T-helper 22 cell (primary cell): Measurements from ENCODE around the gene ATP11A.

Source experiments
- DNase-seq: peaks from one replicate; pipeline ENCODE4 v3.0.0-alpha.2; 2020; ENCODE audit warnings: low read depth

ATP11A gene

DNA sequence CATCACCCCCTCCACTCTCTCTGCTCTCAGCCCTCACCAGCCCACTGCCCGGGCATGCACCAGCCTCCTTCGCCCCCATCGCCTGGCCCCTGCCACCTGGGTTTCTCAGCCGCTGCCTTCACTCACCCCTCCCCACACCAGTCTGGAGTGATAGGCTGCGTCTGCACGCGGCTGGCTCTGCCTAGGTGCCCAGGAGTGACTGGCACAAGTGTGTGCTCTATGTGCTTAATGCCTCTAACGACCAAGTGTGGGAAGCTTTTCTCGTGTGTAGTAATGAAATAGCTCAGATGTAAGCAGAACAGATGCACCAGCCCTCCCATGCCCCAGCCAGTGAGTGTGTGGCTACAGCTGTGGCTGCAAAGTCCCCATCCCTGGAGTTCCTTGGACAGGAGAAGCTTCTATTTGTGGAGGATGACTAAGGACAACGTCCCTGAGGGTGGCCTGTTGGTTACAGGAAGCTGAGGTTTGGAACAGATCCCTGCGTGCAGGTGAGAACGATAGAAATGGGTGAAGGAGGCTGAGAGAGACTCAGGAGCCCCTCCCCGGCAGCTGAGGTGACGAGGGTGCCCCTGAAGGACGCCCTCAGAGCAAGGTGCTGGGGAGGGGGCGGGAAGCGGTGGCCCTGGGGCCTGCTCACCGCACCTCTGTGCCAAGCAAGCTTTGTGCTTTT is 35.6 kb downstream of the ATP11A start:
- DNase-seq = no peak

DNA sequence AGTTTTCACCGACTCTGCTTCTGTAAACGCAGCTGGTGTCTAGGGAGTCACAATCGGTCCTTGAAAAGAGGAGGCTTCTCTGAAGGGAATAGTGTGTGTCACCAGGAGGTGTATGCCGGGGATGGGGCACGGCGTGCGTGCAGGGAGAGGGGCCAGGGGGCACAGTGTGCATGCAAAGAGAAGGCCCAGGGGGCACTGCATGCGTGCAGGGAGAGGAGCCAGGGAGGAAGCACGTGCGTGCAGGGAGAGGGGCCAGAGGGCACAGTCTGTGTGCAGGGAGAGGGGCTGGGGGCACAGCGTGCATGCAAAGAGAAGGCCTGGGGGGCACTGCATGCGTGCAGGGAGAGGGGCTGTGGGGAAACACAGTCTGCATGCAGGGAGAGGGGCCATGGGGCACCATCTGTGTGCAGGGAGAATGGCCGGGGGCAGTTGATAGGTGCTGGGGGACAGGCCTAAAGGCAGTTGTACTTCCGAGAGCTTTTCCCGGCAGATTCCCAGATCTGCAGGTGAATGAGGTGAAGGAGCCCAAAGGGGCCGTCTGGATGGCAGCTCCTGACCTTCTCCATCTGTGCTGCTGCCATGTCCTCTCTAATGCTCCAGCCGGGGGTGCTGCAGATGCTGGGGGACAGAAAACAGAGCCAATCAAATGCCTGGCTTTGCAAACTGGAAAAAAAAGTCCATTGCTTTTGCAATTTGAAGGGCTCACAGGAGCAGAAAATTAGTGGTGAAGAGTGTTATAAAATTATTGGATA is 36.4 kb downstream of the ATP11A start:
- DNase-seq = no peak

DNA sequence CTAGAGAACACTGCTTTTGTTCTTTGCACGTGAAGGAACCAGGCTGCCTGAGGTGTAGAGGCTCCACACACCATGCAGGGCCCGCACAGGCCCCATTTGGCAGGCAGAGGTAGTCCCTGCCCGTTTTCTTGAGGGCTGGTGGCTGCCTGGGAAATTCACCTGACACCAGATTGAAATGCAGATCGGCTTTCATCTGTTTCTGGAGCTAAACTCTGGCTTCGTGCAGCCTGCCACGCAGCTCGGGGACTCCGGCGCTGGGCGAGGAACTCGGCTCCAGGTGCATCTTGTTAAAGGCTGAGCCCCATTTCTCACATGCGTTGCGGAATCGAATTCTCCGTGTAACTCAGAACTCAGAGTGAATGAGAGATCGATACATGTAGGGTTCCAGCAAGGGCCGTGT is 37.7 kb downstream of the ATP11A start:
- no peak for DNase-seq

DNA sequence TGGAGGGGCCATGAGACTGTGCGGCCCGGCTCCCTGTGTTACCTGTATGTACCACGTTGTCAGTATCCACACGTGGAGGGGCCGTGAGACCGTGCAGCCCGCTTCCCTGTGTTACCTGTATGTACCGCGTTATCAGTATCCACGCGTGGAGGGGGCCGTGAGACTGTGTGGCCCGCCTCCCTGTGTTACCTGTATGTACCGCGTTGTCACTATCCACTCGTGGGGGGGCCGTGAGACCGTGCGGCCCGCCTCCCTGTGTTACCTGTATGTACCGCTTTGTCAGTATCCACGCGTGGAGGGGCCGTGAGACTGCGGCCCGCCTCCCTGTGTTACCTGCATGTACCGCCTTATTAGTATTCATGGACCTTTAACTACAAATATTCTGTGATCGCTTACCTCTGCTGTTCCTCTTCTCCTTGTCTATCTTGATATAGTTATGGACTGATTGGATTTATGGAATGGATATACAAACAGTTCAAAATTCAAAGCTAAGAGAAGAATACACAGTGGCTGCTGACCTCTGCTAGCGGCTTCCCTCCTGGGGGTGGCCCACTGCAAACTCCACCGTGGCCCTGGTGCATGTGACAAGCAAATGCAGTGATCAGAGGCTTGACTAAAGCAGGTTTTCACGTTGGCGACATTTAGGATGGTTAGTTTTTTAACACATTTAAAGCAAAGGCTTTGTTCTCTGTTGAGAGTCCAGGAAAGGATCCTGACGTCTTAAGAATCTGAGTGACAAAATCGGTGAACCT is 38.7 kb downstream of the ATP11A start:
- no peak for DNase-seq

DNA sequence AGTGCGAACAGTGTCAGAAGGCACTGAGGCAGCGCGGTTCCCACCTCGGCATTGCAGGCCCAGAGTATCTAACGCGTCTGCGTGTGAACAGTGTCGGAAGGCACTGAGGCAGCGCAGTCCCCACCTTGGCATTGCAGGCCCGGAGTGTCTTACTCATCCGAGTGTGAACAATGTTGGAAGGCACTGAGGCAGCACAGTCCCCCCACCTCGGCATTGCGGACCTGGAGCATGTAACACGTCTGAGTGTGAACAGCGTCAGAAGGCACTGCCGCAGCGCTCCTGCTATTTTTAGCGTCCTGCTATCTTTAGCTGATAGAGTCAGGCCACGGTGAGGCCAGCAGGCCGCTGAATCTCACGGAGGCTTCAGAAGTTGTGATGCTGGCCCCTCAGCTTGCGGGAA is 39.6 kb downstream of the ATP11A start:
- DNase-seq = no peak

DNA sequence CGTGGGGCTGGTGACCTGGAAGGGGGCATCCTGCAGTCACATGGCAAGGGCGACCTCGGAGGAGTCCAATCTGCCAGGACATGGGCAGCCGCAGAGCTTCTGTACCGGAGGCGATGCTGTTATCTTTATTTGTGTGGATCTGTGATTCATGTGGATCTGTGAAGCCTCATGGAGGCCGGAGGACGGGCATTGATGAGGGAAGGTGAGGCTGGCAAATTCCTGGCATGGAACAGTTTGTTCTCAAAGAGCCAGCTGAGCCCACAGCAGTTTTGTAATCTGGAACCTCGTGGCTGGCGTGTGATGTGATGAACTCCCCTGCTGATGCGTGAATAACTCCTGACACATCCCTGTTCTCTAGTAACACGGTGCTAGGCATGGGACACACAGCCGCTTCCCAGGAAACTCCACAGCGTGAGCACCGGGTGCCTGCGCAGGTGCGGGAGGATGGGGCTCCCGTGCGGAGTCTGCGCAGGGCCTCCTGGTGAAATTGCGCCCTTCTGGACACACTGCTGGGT is 40.4 kb downstream of the ATP11A start:
- no peak for DNase-seq

DNA sequence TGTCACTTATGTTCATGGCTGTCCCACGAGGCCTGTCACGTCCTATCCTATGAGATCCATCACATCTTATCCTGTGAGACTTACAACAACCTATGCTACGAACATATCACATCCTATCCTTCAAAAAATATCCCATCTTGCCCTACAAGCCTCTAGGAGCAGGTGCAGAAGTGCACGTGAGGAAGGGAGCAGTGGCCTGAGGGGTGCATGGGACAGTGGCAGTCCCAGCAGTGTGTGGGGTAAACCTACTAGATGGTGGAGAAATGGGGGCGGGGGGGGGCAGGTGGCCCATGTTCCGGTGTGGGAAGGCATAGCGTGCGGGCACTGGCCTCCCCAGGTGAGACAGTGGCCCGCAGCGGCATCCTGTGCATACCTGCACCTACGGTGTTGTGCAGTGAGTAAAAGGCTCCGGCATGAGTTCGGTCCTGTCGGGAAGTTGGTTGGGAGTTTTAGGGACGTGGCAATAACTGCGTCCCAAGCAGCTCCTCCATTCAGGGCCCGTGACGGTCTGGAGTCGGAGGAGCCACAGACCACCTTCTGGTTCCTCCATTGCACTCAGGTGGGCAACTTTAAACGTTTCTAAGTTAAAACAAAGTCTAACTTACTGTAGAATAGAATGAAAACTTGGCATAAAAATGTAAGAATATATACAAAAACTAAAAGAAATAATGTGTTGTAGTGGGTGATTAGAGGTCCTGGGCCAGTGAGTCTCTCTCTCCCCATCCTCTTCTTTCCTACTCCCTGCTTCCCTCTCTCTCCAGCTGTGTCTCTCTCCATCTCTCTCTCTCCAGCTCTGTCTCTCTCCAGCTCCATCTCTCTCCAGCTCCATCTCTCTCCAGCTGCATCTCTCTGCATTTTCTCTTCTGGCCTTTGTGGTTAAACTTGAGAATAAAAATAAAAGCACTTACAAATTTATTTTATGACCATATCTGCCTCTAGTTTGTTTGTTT is 42.1 kb downstream of the ATP11A start:
- DNase-seq = no peak

DNA sequence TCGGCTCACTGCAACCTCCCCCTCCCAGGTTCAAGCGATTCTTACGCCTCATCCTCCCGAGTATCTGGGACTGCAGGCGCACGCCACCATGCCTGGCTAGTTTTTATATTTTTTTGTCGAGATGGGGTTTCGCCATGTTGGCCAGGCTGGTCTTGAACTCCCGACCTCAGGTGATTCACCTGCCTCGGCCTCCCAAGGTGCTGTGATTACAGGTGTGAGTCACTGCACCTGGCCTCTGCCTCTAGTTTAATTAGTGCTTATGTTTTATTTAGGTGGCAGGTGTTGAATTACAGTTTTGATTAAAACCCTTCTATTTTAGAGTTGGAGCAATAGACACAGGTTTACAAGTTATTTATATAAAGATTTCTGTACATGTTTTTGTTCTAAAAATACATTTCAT is 42.8 kb downstream of the ATP11A start:
- DNase-seq = no peak

DNA sequence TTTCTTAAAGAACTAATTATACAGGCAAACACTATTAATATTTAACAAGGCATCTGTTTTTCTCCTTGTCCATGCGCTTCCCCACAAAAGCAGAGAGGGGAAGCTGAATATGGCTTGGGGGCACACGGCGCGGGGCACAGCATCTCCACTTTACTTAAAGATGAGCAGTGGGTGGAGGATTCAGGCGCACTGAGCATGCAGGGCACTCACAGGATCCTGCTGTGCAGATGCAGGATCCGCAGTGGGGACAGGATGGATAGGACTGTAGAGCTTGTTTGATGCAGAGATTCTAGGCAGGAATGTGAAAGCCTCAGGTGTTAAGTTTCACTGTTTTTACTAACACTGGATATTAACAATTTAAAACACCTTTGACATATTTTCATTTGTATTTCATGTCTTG is 43.3 kb downstream of the ATP11A start:
- DNase-seq = no peak

DNA sequence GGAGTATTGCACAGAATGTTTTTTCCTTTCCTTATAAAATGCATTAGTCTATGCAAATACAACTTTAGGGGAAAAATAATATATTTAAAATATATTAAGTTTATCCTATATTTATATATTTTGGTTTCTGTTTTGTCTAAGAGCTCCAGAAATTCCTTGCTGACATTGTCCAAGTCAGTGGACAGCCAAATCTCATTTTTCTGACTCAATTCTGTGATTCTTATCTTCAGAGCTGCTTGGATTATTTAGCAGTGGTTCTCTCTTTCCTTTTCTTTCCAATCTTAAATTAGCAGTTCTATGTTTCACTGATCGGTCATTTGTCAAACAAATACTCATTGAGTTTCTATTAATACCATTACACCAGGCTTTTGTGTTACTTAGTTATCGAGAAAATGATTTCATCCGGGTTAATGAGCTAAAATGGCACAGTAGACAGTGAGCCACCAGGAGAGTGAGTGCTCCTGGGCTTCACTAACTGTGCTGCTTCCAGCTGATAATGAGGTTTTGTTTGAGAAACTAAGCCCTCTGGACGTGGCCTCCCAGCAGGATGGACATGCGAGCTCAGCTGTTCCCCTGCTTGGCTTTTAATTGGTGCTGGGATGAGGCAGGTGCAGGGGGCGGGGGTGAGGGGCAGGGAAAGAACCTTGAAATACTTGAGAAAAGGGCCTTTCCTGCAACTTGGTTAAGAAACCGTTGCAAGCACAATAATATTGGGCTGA is 44.0 kb downstream of the ATP11A start:
- no peak for DNase-seq

DNA sequence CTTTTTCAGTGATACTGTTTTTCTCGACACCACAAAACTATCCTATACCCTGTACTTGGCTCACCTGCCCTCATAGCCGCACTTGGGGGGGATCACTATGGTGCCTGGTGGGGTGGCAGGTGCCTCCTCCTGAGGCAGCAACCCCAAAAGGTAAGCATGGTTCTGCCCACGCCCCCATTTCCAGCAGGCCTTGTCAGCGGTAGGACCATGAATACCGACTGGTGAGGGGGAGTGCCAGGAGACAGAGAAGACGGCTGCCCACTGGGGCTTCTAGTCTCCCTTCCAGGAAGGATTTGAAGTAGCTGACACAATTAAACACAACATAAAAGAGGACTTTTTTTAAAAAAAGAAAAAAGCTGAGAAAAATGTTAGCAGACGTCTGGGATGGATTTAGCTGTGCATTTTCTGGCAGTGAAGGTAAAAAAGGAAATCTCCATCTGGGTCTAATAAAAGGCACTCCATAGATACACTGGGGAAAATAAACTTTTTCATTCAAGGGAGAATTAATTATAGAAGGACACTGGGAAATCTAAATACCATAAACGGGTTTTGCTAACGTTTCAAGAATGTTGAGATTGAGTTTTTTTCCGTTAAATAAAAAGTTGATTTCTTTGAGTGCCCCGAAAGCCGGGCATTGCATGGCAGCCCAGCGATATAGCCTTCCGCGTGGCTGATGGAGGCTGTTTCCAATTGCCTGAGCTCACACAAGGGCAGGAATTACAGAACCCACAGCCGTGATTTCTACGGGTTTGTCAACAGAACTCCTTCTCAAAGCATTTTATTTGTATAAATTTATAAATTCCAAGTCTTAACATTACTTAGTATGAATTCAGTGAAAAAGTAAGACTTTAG is 45.1 kb downstream of the ATP11A start:
- DNase-seq = no peak

DNA sequence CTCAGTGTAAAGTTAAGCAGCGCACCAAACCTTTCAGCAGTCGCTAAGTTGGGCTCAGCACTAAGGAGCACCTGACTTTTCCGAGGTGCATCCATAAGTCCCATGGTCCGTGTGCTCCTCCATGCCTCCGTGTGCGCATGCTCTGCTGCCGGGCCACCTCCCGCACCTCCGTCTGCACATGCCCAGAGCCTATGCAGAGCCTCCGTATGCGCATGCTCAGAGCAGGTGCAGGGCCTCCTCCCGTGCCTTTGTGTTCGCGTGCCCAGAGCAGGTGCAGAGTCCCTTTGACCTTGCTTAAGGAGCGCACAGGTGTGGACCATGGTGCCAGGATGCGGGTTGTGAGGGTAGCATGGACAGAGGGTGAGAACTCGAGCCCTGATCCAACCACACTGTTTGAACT is 46.0 kb downstream of the ATP11A start:
- no peak for DNase-seq

DNA sequence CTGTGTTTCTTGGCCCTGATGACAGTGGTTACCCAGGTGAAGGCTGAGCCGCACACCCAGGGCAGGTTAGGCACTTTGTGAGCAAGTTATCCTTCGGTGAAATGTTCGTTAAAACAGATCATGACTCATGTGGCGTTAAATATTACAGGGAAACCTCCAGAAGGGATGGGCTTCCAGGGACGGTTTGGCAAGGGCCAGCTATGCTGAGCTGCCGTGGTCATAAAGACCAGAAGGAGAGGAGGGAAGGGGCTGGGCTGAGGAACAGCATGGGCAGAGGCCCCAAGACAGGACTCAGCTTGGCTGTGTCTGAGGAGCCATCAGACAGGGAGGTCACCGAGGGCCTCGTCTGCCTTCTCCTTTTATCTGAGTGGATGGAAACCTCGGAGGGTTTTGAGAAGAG is 47.5 kb downstream of the ATP11A start:
- no peak for DNase-seq

DNA sequence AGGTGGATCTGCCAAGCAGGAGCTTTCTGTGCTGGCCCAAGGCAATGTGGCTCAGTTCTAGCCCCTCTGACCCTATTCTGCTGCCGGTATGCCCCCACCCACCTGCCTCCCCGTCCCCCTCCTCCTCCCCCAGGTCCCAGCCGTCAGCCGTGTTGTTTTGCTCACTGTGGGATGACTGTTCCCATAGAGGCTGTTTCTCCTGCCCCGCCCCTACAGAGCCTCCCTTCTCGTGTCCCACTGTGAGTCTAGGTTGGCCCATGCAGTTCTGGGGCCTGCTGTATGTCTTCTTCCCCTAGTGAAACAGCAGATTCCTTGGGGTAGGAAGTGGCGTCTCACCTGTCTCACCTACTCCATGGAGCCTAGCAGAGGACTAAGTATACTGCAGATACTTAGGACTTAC is 48.8 kb downstream of the ATP11A start:
- no peak for DNase-seq

DNA sequence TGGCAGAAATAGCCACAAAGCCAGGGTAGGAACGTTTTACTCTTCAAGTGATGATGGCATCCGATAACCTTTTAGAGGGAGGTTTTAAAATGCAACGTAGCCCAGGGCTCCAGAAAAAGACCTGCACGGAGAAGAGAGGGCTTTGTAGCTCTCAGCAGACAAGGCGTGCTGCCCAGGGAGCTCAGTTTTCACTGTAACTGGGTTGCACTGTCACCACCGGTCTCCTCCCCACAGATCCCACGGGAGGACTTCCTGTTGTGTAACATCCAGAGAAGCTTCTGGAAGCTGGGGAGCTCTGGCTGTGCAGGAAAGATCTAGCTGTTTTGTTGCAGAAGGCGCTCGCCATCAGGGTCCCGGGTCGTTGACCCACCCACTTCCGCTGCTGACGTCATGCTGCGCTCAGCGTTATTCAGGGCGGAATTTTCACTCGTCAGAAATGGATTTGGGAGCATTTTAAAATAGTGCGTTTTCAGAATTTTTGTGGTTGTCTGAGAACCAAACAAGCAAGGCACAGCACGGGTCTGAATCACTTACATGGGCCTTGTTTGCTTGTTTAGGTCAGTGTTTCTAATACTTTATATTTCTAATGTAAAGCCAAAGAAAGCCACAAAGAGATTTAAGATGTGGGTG is 50.8 kb downstream of the ATP11A start:
- DNase-seq = no peak

DNA sequence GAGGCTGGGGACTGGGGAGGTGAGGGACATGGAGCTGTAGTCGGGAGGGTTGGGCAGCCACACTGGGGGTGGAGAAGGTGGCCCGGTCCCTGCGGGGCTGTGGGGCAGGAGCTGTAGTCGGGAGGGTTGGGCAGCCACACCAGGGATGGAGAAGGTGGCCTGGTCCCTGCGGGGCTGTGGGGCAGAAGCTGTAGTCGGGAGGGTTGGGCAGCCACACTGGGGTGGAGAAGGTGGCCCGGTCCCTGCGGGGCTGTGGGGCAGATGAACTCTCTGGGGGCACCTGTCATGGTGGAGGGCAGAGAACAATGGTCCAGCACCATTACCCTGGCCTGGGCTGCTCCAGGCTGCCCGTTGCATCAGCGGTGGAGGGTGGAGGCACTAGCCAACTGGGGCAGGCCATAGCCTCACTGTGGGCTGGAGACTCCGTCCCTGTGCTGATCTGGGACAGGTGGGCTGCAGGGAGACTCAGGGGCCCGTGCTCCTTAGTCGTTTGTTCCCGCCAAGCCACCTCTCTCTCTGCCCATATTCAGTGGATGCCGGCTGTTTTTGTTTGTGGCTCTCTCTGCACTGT is 51.4 kb downstream of the ATP11A start:
- no peak for DNase-seq

DNA sequence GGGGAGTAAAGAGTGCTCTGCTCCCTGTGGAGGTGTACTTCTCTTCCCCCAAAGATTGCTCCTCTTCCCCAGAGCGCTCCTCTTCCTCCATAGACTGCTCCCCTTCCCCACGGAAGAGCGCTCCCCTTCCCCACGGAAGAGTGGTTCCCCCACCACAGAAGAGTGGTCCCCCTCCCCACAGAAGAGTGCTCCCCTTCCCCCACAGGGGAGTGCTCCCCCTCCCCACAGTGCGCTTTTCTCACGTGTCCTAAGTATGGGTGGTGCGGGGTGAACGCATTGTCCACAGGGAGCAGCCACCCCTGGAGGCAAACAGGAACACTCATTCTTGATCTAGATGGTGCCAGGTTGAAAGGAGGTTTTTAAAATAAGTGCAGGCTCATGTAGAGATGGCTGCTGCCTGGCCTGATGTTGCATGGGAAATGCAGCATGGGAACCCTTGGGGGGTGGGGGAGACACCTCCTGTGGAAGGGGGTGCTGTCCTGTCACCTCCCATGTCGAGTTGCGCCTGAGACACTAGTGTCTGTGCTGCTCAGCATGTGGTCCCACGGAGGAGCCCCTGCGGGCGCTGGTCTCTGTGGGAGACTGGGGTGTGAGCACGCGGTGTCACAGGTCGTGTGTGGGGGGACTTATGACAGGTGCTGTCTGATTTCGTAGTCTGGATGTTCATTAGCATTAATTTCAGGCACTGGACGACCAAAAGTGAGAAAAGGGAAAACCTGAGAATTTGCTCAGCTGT is 52.2 kb downstream of the ATP11A start:
- no peak for DNase-seq

DNA sequence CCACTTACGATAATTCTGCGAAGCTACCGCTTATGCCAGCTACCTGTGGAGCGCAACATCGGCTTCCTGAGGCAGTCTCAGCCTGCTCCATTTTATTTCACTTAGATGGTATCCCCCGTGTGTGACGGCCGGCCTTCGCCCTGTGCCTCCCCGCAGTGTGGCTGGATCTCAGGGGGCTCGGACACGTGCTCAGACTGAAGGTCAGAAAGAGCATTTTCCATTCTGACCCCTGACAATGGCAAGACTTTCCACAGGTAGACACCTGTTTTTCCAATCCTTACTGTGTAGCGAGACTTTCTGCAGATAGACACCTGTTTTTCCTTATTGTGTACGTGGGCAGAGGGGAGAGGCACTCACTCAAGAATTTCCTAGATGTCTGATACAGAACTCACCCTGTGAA is 52.7 kb downstream of the ATP11A start:
- no peak for DNase-seq
